ENCODE measurements around the gene RNGTT.

- TF ChIP-seq POLR2AphosphoS5 (IDR thresholded peaks at IDR 0.05; ENCODE audit: low read depth, low read length) (no peak), TAF1 (IDR thresholded peaks at IDR 0.05; ENCODE audit: borderline replicate concordance, insufficient read depth, low read length) (no peak), REST (IDR thresholded peaks at IDR 0.05; ENCODE audit: insufficient read depth in 1 of 2, low read depth in 2 of 2, low read length in 2 of 2) (no peak), SIN3A (IDR thresholded peaks at IDR 0.05; ENCODE audit: borderline replicate concordance, insufficient read depth, low read length) (no peak), FOXP2 (optimal IDR thresholded peaks at IDR 0.05; ENCODE audit: borderline replicate concordance, extremely low read depth, extremely low read length, insufficient read depth) (no peak)
Measured at GRCh38 chr6:88588938-88589337, 374.5 kb downstream of the RNGTT start.
